NCI-H345 treated with DMSO at 0.1 percent for 48 hours (cell line): Measurements from ENCODE around the gene ETNK1.

Experiments used
- DNase-seq: peaks from one replicate; lab custom pipeline; 2025; ENCODE audit not compliant: unreplicated experiment; lab: John Stamatoyannopoulos, UW

ETNK1 gene

DNA sequence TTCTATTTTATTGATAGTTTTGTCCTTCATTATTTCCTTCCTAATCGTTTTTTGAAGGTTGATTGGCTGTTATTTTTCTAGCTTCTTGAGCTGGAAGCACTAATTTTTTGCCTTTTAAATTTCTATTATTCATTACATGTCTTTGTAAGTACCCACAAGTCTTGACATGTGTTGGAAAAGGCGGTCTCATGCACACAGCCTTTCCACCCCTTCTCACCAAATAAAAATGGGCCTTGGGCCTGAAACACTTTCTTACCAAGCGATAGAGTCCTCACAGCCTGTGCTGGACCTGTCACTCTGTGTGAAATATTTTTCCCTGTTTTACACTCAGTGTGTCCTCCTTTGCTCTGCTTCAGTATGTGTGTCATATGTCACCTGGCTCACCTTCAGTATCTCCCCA lies 9.9 kb downstream of the ETNK1 start:
- no peak for DNase-seq

DNA sequence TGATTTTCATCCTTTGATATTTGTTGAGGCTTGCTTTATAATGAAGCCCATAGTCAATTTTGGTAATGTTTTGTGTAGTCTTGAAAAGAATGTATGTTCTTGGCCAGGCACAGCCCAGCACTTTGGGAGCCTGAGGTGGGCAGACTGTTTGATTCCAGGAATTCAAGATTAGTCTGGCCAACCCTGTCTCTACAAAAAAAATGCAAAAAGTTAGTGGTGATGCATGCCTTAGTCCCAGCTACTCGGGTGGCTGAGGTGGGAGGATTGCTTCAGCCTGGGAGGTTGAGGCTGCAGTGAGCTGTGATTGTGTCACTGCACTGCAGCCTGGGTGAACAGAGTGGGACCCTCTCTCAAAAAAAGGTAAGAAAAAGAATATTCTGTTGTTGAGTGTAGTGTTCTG lies 10.8 kb downstream of the ETNK1 start:
- no peak for DNase-seq

DNA sequence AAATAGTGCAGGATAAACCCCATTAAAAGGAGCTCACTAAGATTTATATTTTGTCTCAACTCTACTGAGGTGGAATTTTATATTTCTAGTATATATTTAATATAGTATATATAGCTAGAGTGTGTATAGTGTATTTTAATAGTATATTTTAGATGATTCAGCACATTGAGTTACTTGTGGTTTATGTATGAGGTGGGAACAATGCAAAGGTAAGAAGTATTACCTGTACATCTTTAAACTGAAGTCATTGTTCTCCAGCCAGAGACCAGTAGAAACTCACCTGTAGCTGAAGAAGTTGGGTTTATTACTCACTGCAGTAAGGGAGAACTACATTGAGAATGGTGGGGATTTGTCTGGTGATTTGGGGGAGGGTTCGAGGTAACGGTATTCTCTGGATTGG lies 15.9 kb downstream of the ETNK1 start:
- no peak for DNase-seq

DNA sequence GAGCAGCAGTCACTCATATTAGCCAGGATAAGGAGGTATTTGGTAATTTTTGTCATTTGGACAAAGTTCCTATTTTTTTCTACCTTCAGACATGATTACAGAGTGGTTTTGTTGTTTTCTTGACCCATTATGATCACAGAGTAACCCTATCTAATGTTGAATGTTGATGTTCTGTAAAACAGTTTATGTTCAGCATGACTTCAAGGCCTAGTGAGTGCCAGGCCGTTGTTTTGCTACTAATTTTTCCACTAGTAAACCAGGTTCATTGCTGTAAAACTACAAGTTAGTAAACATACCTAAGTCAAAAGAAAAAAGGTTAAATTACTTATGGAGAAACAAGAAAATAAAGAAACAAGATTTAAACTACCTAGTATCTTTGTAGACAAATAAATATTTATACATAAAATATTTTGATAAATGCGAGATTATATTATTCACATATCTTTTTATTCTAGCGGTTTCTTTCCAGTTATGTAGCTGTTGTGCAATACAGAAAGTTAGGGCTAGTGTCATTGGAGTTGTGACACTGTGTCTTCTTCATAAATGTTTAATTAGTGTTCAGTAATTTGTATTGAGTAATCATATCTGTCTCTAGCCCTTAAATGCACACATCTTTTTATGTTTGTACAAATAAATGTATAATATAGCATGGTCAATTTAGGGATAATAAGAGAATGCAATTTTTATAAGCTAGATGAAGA lies 16.5 kb downstream of the ETNK1 start:
- DNase-seq = no peak

DNA sequence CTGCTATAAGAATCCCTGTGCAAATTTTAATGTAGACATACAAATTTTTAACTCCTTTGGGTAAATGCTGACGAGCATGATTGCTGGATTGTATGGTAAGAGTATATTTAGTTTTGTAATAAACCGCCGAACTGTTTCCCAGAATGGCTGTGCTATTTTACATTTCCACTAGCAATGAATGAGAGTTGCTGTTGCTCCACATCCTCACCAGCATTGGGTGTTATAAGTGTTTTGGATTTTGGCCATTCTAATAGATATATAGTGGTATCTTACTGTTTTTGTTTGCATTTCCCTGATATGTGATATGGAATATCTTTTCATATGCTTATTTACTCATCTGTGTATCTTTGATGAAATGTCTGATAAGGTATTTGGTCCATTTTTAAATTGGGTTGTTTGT lies 23.7 kb downstream of the ETNK1 start:
- no peak for DNase-seq

DNA sequence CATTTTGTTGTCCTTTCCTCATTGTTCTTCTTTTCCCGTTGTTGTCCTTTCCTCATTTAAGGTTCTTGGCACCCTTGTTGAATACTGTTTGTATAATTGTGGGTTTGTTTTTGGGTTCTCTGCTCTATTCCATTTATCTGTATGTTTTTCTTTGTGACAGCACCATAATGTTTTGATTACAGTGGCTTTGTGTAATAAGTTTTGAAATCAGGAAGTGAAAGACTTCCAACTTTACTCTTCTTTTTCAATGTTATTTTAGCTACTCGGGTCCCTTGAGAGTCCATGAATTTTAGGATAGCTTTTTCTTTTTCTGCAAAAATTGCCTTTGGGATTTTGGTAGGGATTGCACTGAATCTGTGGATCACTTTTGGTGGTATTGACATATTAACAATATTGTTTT lies 28.1 kb downstream of the ETNK1 start:
- DNase-seq = no peak

DNA sequence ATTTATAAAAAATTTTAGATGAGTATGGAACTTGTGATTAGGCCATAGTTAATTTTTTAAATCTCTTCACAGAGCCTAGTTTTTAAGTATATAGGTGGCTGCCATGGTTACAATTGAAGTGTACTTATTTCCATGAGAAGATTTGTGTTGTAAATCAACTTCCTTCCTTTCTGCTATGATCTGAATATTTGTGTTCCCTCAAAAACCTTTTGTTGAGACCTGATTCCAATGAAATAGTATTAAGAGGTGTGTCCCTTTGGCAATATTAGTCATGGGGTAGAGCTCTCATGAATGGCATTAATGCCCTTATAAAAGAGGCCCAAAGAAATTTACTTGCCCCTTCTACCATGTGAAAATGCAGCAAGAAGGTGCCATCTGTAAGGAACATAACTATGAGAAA lies 28.8 kb downstream of the ETNK1 start:
- no peak for DNase-seq

DNA sequence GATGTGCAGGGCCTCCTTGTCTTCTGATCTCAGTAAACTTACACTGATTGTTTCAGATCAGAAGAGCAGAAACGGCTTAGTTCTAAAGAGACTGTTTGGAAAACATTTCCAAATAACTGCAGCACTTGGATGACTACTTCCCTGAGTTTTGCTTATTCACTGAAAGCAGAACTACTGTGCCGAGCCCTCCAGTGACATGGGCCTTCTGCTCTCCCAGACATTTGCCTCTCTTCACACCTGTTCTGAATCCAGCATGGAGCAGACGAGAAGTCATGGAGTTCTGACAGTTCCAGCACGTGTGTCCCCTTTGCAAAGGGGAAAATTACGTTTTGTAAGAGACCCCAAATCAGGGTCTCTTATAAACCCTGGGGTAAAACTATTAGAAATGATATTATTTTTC lies 31.4 kb downstream of the ETNK1 start:
- no peak for DNase-seq

DNA sequence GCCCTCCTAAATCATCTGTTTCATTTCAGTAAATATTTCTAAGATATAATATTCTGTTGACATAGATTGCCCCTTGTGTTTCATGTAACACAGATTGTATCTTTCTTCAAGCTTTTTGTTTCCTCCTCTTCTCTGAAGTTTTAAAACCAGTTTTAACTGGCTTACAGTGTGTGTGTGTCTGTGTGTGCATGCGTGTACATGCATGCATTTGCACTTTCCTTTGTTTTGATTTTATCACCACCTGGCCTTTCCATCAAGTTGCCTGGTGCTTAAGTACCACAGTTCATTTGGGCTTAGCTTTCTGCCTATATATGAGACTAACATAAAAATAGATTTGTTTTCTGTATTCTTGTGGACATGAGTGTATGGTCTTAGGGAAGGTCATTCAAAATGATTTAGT lies 31.9 kb downstream of the ETNK1 start:
- no peak for DNase-seq

DNA sequence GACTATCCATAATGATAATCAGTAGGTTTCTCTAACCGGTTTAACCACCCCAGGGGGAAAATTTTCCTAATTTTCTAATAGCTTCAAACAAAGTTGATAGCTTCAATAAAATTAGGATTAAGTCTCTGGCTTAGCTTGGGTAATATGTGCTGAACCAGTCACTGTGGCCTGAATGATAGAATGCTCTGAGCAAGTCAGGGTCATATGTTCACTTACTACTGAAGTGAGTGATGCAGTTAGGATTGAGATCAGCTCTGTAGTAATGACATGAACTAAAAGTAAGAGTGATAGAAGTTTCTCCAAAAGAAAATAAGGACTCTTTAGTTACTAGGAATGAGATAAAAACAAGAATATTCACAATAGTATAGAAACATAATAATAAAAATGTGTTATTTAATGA lies 32.6 kb downstream of the ETNK1 start:
- no peak for DNase-seq

DNA sequence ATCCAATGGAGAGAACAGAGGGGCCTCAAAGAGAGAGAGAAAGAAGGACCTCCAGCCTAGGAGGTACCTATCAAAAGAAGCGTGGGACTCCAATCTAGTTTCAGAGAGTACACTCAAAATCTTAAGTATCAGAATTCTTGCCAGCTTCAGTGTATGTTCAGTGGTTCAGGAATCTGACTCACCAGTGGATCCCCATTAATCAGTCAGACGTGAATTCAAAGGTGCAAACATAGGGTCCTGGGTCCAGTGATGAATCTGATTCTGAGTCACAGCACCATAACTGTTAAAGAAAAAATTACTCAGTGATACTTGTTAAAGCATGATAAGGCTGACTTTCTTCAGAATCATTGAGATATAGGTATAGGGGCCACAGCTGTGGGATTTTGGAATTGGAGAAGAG lies 33.2 kb downstream of the ETNK1 start:
- no peak for DNase-seq

DNA sequence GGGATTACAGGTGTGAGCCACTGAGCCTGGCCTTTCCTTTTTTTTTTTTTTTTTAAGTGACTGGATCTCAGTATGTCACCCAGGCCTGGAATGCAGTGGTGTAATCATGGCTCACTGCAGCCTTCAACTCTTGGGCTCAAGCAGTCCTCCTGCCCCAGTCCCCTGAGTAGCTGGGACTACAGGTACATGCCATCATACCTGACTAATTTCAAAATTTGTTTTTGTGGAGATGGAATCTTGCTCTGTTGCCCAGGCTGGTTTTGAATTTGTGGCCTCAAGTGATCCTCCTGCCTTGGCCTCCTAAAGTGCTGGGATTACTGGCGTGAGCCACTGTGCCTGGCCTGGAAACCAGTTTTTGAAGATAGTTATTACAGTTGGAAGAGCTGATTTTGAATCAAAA lies 37.4 kb downstream of the ETNK1 start:
- no peak for DNase-seq

DNA sequence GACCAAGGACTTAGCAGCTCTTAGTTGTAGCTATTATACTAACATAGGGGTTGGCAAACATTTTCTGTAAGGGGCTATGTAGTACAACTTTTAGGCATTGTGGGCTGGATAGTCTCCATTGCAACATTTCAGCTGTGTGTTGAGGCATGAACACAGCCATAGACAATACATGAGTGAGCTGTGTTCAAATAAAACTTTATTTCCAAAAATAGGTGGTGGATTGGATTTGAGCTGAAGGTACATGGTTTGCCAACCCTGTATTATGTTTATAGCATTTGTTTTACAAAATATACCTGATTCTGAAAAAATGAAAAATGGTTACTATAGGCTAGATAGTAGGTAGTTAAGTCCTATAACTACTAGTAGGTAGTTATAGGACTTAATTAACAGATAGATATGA lies 40.5 kb downstream of the ETNK1 start:
- no peak for DNase-seq

DNA sequence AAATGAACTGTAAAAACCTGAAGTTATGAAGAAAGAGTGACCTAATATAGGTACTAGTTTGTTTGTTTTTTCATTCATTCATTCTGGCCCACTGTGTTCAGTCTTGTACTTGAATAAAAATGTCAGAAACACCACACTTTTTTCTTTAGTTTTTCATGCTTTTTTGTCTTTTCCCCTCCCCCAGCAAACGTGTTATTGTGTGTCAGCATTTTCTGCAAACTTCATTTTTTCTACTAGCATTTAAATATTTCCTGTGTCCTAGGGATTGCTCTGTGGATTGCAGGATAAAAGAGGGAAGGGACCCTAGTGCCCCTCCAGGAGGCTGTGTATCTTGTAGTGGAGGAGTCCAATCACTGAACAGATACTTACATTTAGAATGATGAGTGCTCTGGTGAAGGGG lies 42.2 kb downstream of the ETNK1 start:
- DNase-seq = no peak

DNA sequence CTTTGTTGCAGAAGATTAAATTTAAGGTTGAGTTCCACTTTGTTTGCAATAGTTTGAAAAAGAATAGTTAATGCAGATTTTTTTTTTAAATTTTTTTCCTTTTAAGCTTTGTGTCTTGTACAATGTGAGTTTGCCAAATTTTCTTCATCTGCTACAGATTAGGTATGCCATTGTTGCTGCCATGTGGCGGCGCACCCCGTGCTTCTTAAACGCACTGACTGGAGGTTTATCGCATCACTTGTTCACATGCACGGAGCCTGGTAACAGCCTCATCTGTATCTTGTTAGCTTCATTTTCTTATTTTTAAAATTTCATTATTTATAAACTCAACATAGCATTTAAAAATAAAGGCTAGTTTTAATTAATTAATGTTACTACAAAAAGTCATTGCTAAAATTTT lies 43.5 kb downstream of the ETNK1 start:
- DNase-seq = no peak

DNA sequence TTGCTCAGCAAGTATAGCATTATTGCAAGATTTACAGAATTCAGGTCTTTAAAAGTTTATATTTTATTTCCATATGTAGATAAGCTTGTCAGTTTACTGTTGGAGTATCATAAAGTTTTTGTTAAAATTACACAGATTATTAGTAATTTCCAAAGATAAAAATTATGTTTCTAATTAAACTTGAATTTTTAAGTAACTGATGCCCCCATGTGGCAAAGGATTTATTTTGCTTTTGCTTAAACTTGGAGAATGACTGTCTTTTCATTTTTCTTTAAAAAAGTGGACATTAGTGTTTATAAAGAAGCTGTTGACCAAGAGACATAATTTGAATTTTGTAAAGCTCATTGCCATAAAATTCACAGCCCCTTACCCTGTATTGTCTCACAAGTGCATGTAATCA lies 45.8 kb downstream of the ETNK1 start:
- no peak for DNase-seq

DNA sequence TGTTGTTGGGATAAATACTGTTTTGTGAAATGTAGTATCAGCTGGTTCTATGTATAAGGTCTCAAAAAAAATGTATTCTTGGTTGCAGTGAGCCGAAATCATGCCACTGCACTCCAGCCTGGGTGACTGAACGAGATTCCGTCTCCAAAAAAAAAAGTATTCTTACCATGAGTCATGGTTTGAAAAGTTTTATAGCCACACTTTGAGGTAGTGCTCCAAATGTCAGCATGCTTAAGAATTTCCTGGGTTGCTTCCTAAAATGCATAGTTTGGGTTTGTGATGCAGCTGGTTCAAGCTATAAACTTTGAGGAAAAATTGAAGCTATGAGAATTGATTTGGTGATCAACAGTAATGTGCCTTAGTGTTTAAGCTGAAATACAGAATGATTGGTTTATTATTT lies 48.0 kb downstream of the ETNK1 start:
- no peak for DNase-seq

DNA sequence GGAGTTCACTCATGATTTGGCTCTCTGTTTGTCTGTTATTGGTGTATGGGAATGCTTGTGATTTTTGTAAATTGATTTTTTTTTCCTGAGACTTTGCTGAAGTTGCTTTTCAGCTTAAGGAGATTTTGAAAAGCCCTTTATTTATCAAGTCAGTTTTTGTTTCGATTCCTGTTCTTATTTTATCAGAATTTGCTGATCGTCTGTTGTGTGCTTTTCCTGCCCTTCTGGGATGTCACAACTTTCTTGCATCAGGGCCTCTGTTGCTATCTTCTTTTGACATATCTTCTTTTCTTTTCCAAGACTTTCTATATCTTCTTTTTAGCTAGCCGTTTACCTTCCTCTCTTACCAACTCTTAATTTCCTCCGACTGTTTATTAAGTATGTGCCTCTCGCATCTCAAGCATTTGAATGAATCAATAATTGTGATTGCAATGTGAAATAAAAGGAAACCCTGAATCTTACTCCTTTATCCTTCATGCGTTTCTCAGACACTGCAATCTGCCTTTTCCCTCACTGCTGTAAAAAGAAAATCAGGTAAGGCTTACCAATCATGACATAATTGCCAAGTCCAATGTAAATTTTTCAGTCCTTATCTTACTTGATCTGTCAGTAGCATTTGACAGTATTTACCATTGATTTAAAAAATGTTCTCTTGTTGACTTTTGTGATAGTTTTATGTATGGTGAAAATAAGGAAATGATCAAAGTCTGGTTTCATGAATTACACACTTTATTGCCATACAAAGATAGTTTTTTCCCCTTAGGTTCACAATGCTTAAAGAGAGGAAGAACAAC lies 53.0 kb downstream of the ETNK1 start:
- DNase-seq = no peak

DNA sequence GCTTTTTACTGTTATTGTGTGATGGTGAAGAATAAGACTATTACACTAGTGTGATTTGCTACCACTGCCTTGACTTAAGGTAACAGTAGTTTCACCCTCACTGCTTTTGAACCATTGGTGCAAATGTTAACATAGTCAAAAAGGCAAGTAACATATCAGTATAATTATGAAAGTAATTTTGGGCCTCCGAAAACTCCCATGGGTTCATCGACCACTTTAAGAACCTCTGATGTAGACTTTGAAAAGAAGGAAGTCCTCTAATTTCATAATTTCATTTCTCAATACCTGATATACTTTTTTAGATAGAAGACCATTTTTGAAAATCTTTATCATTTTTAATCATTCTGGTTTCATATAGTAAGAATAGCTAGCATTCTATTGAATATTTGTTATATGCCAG lies 57.7 kb downstream of the ETNK1 start:
- no peak for DNase-seq

DNA sequence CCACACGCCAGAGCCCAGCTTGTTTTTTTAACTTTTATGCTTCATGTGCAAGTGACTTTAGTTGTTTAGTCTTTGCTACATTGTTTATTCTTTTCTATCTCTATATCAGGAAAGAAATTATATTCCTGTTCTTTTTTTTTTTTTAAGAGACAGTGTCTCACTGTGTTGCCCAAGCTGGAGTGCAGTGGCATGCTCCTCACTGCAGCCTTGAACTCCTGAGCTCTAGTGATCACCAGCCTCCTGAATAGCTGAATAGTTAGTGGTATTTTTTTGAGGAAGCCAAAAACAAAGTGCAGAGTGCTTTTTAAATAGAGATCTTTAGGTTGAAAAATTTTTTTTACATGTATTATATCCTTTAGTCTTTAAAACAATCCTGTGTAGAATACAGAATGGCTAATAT lies 58.2 kb downstream of the ETNK1 start:
- DNase-seq = no peak

DNA sequence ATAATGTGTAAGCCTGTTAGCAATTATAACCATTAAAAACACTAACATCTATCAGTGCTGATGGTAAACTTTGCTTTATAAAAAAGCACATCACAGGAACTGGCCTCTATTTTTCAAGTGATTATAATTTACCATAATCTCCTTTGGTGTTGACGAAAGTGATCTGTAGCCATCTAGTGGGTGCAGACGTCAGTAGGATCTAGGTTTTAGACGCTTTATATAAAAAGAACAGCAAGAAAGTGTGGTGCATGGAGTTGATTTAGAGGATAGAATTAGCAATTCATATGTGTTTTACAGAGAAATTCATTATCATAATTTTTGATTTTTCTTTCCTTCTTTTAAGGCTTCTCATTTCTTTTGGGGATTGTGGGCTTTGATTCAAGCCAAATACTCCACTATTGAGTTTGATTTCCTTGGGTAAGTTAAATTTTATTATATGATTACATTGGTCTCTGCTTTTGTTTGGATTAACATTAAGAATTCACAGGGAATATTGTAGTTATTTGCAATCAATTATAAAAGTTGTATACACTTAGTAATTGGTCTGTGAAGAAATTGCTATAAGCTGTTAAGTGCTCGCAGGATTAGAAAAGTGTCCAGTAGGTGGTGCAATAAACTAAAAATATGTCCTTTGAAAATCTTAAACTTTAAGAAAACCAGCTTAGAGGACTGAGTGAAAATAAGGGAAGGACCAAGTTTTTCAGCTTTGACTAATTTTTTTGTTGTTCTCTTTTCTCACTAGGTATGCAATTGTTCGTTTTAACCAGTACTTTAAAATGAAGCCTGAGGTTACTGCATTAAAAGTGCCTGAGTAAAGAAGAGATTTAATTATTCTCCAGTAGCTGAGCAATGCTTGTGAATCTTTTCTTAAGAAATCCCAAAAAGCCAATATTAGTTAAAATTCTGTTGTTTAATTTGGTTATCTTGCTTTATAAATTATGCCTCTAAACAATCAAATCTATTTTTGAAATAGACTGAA lies 59.5 kb downstream of the ETNK1 start:
- no peak for DNase-seq

DNA sequence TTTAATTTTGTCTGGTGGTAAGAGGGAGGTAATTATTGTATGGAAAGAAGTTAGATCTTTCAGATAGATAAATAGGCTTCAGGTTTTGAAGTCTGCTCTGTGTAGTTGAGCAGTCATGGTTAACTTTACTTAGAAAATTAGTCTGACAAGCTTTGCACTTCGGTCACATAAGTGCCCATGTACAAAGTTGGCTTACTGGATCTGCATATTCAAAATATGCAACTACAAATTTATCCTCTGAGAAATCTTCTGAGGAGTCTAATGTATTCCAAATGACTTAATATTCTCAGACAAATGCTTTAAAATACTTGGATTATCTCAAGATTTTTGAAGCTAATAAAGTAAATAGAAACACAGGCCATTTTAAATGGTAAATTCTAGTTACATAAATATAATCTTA lies 61.2 kb downstream of the ETNK1 start:
- DNase-seq = no peak
